ENCODE results near the gene ADD1.

DNA sequence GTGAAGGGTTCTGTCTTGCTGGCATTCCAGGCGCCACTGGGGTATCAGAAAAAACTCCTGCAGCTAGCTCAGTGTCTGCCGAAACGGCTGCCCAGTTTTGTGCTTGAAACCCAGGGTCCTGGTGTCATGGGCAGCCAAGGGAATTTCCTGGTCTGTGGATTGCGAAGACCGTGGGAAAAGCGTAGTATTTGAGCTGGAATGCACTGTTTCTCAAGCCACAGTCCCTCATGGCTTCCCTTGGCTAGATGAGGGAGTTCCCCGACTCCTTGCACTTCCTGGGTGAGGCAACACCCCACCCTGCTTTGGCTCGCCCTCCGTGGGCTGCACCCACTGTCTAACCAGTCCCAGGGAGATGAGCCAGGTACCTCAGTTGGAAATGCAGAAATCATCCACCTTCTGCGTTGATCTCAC is 79.5 kb downstream of the ADD1 start:
- TF ChIP-seq, protein P1, sequence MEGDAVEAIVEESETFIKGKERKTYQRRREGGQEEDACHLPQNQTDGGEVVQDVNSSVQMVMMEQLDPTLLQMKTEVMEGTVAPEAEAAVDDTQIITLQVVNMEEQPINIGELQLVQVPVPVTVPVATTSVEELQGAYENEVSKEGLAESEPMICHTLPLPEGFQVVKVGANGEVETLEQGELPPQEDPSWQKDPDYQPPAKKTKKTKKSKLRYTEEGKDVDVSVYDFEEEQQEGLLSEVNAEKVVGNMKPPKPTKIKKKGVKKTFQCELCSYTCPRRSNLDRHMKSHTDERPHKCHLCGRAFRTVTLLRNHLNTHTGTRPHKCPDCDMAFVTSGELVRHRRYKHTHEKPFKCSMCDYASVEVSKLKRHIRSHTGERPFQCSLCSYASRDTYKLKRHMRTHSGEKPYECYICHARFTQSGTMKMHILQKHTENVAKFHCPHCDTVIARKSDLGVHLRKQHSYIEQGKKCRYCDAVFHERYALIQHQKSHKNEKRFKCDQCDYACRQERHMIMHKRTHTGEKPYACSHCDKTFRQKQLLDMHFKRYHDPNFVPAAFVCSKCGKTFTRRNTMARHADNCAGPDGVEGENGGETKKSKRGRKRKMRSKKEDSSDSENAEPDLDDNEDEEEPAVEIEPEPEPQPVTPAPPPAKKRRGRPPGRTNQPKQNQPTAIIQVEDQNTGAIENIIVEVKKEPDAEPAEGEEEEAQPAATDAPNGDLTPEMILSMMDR (IDR thresholded peaks at IDR 0.05) = no peak
- TF ChIP-seq ZFX (IDR thresholded peaks at IDR 0.05; ENCODE audit: borderline replicate concordance) = no peak
